GM21528 (cell line): ENCODE results near the gene PAEP.
"Not testable (repeated sequence)": the region's sequence is repeated elsewhere in the genome, so short reads cannot be mapped to it uniquely, and the experiment has no call there.

Experiments used
- ATAC-seq: cut with Tn5 transposase; IDR thresholded peaks from one replicate; pipeline ENCODE4 v1.9.1; 2021; ENCODE audit warnings: mild to moderate bottlenecking, moderate library complexity; ENCODE audit not compliant: unreplicated experiment, low FRiP score

Gene PAEP

DNA sequence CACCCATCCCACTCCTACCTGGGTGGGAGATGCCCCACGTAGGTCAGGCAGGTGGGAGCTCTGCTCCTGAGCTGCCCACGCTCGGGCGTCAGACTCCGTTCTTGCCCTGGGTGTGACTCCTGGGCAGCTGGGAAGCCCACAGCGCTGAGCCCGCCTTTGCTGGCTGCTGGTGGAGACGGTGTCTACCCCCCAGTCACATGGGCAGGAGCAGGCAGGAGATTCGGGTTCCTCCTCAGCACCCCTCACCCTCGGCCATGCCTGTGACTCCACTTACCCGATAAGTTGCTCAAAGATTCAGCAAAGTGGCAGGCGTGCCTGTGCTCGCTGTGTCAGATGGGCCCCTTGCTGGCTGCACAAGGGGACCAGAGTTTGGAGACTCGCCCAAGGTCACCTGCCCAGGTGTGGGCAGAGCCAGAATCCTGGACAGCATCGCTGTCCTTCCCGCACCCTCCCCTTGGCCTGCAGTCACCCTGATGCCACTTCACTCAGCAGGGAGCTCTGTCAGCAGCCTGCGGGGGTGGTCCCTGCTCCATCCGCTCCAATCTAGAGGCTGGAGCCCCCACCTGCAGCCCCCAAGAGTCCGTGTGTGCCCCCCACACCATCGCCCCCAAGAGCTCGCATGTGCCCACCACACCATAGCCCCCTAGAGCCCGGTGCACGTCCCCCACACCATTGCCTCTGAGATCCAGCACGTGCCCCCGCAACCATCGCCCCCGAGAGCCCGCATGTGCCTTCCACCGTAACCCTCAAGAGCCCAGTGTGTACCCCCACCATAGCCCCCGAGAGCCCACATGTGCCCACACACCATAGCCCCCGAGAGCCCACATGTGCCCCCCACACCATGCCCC is 36.1 kb upstream of the PAEP start:
- ATAC-seq: no peak

GRCh38 chr9:135526089-135526729 is 35.3 kb upstream of the PAEP start:
- no peak for ATAC-seq

DNA sequence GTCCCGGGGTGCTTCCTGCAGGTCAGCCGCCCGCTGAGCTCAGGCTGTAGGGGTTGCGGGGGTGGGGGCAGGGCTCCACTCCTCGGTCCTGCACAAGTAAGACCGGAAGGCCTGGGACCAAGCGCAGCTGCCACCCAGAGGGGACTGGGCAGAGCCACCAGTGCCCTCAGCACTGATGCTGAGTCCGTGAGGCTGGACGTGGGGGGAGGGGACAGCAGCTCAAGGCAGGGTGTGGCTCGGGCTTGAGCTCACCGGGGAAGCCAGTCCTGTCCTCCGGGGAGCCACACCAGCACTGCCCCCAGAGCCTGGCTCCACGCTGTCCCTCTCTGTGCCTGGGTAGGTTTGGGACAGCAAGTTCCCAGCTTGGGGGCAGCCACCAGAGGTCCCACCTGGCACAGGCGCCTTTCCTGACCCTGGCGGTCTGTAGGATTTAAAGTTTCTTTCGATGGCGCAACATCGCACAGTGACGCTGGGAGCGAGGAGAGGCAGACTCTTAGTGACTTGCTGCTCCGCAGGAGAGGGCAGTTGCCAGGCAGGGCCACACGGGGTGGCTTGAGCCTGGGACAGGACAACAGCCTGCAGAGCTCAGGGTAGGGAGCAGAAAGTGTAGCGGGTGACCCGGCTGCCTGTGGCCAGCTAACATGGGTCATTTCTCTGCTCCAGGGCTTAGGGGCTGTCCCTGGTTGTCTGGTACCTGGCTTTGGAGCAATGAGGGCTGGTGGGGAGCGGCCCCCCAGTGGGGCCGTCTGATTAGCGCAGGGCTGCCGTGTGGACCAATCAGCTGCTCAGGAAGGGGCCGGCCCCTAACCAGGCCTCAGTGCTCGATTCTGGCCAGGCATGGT is 34.6 kb upstream of the PAEP start:
- ATAC-seq: no peak

GRCh38 chr9:135528842-135529435 is 32.6 kb upstream of the PAEP start:
- ATAC-seq: not testable (repeated sequence)

DNA sequence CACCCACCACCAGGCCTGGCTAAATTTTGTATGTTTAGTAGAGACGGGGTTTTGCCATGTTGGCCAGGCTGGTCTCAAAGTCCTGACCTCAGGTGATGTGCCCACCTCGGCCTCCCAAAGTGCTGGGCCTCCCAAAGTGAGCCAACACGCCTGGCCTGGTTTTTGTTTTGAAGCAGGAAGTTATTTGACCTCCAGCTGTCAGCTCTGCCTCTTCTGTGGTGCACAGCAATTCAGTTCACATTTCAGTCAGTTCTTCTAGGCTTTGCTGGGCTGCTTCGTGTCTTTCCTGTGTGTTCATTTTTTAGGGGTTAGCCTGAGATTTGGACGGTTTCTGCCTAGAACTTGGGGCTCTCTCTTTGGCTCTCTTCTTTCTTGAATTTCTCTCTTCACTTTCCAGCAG is 31.4 kb upstream of the PAEP start:
- no peak for ATAC-seq

DNA sequence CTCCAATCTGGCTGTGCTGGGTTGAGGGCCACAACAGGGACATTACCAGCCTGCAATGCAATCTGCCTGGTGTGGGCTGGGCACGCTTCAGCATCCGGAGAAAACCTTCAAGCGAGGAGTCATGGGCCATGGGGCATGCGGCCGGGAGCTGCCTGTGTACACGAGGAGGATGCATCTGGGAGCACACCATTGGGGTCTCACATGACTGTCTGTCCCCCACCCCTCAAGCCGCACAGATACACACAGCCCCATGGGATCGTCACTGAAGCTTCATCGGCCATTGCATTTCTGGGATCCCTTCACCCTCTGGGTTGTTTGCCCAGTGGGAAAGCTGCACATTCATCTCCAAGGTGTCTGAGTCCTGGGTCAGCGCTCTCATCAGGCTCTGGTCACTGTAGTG is 30.5 kb upstream of the PAEP start:
- ATAC-seq: no peak

DNA sequence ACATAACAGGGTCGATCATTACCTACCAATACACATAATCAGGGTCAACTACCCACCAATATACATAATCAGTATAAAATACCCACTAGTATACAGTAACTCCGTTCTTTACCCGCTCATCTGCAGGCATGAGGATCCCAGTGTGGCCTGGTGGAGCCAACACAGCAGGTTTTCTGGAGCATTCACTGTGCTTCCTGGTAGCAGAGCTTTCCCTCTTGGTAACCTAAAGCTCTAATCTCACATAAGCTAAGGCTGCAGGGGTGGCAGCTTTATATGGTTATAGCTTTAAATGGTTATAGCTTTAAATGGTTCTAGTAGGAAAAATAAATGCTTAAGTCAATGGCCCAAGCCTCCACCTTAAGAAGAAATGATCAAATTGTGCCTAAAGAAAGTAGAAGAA is 28.4 kb upstream of the PAEP start:
- no peak for ATAC-seq

GRCh38 chr9:135533674-135534073 is 27.9 kb upstream of the PAEP start:
- ATAC-seq: no peak

GRCh38 chr9:135534192-135534711 is 27.3 kb upstream of the PAEP start:
- not testable (repeated sequence) for ATAC-seq

DNA sequence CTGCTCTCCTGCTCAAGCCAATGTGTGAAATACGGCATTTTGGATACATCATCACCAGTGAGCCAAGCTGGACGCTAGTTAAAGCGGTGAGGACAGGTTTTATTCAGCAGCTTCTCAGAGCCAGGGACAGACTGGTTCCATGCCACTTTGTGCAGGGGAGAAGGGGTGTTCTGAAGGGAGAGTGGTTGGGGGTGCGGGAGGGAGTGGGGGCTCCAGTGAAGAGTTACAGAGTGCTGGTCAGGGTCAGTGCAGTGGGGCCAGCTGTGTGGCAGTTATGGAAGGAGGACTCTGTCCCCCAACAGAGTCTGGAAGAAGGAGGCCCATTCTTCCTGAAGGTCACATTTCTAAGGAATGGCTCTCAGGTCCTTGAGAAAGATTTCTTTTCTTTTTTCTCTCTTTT is 26.7 kb upstream of the PAEP start:
- ATAC-seq: not testable (repeated sequence)

- not testable (repeated sequence) for ATAC-seq
Observed at GRCh38 chr9:135535631-135536030, 25.9 kb upstream of the PAEP start.

DNA sequence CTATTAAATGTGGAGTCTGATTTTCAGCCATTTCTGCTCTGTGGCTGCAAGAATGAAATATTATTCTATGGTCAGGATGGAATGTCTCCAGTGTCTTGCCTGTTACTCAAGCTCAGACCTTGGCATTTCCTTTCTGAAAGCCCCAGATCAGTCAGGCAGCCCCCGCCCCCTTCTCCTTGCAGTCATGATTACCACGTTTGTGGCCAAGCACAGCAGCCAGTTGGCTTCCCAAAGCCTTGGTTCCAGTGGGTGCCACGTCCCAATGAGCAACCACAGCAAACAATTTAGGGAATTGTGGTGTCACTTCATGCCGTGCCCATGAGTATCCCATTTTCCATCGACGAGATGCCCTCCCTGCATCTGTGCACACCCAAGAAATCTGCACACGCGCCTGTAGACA is 25.3 kb upstream of the PAEP start:
- no peak for ATAC-seq

- not testable (repeated sequence) for ATAC-seq
Observed at GRCh38 chr9:135543262-135543894, 18.2 kb upstream of the PAEP start.

DNA sequence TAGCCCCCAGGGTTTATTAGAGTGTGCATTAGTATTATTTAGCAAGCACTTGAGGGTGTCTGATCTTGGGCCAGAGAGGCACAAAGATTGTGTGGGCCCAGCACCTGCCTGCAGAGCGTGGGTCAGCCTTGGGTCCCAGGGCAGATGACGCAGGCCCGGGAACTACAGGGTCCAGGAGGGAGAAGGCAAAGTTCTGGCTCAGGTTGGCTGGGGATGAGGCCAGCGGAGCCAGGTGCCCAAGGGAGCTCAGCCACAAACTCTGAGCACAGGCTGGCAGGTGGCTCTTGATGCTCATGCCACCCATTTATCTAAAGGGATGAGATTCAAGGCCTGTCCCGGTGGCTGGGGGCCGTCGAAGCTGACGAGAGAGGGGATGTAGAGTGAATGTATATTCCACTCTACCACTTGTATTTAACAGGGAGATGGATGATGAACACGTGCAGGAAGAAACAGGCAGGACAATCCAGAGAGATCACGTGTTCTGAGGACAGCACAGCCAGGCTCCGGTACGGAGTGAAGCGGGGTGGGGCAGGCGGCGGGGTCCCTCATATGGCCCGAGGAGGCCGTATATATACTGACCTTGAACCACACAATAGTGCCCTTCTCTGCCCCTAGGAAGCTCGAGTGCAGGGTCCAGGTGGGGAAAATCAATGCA is 16.4 kb upstream of the PAEP start:
- ATAC-seq: no peak

DNA sequence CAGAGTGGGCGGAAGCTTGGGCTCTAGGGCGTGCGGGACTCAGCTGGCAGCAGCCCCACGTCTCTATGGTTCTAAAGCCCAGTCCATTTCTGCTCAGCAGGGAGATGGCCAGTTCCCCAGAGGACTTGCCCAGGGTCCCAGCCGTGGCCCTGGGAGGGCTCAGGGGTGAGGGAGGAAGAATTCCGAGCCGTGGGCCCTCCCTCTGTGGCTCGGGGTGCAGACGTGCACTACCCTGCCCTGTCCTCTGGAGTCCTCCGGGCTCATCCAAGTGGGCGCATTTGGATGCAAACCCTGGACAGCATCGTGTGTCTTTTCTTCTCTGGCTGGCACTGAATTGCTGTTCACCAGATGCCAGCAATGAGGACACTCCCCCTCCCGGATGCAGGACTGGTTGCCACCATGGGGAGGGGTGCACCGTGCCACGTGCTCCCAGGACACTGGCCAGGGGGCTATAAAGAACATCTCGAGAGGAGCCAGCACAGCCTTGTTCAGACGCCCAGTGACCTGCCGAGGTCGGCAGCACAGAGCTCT is 15.8 kb upstream of the PAEP start, which contains the start of gene OBP2A:
Gene OBP2A (plus strand): TSS at position 481 of the 531 bp plus-strand sequence. CDS start 55 bp downstream, outside the sequence.
- not testable (repeated sequence) for ATAC-seq

DNA sequence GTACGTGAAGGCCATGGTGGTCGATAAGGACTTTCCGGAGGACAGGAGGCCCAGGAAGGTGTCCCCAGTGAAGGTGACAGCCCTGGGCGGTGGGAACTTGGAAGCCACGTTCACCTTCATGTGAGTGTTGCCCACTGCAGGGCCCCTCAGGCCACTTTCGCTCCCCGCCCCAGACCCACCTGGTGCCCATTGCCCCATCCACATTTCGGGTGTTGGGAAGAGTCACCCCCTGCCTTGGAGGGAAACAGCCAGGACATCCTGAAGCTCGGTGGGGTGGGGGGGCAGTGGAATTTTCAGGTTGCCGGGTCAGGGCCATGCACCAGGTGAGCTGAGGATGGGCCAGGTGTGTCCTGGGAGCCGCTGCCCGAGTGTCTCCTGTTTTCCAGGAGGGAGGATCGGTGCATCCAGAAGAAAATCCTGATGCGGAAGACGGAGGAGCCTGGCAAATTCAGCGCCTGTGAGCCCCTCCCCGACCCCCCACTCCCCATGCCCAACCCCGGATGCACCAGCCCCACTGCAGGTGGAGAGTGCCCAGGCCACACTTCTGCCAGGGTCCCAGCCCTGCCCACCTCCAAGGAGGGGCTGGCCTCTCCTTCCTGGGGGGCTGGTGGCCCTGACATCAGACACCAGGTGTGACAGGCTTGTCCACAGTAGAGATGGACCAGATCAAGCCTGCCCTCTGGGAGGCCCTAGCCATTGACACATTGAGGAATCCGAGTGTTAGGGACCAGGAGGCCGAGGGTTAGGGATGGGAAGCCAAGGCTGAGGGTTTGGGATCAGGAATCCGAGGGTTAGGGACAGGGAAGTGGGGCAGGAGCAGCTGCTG is 14.6 kb upstream of the PAEP start:
- ATAC-seq: not testable (repeated sequence)

GRCh38 chr9:135547756-135548736 is 13.5 kb upstream of the PAEP start:
- ATAC-seq: no peak
